Neural progenitor cell (in vitro differentiated cells): ENCODE results near the gene PON1. TPM values are rescaled to one million over a fixed set of nuclear protein-coding genes. Genes with fewer than 3 reads are reported as not detected.

Source experiments
- DNase-seq: peaks from one replicate; pipeline ENCODE4 v3.0.0-alpha.2; 2016; ENCODE audit warnings: low spot score
- H2AFZ ChIP-seq: fragments of 200-600 bp; sonication (generic); replicated peaks from 2 replicates; pipeline ENCODE4 v1.6.1; 2016; ENCODE audit warnings: antibody characterized with exemption
- H3F3A ChIP-seq: fragments of 200-600 bp; sonication (generic); 2 replicates; pipeline ENCODE4 v1.6.1; 2016; ENCODE audit warnings: antibody characterized with exemption, low read depth
- H3K27ac ChIP-seq: fragments of 200-600 bp; sonication (generic); 2 replicates; pipeline ENCODE4 v1.5.1; 2016; ENCODE audit warnings: mild to moderate bottlenecking
- H3K27me3 ChIP-seq: fragments of 200-600 bp; sonication (generic); 2 replicates; pipeline ENCODE4 v1.6.1; 2016; ENCODE audit warnings: mild to moderate bottlenecking, moderate library complexity
- H3K36me3 ChIP-seq: fragments of 200-600 bp; sonication (generic); 2 replicates; pipeline ENCODE4 v1.5.1; 2016
- H3K4me1 ChIP-seq: fragments of 200-600 bp; sonication (generic); 2 replicates; pipeline ENCODE4 v1.6.1; 2016; ENCODE audit warnings: mixed run types
- H3K4me2 ChIP-seq: fragments of 200-600 bp; sonication (generic); 2 replicates; pipeline ENCODE4 v1.6.1; 2016
- H3K4me3 ChIP-seq: fragments of 200-600 bp; sonication (generic); 2 replicates; pipeline ENCODE4 v1.5.1; 2016
- H3K79me2 ChIP-seq: fragments of 200-600 bp; sonication (generic); 2 replicates; pipeline ENCODE4 v1.6.1; 2016; ENCODE audit warnings: low read depth
- H3K9ac ChIP-seq: fragments of 200-600 bp; sonication (generic); 2 replicates; pipeline ENCODE4 v1.6.1; 2016
- H3K9me3 ChIP-seq: fragments of 200-600 bp; sonication (generic); 2 replicates; pipeline ENCODE4 v1.5.1; 2016; ENCODE audit warnings: low read depth
- H4K20me1 ChIP-seq: fragments of 200-600 bp; sonication (generic); 2 replicates; pipeline ENCODE4 v1.6.1; 2016; ENCODE audit warnings: low read depth
- H3K27ac Mint-ChIP-seq: 3 replicates; pipeline ENCODE4 v1.8.0; 2021; ENCODE audit warnings: mixed read lengths
- H3K27me3 Mint-ChIP-seq: 2 replicates; pipeline ENCODE4 v1.8.0; 2022; ENCODE audit warnings: low read depth, mild to moderate bottlenecking, inconsistent platforms, moderate library complexity, mixed read lengths; ENCODE audit not compliant: insufficient read depth
- H3K36me3 Mint-ChIP-seq: 3 replicates; pipeline ENCODE4 v1.8.0; 2021; ENCODE audit warnings: mixed read lengths
- H3K4me1 Mint-ChIP-seq: 3 replicates; pipeline ENCODE4 v1.8.0; 2021; ENCODE audit warnings: mixed read lengths
- H3K4me3 Mint-ChIP-seq: 3 replicates; pipeline ENCODE4 v1.8.0; 2021; ENCODE audit warnings: mild to moderate bottlenecking, moderate library complexity, mixed read lengths
- H3K9me3 Mint-ChIP-seq: 3 replicates; pipeline ENCODE4 v1.8.0; 2020; ENCODE audit warnings: mixed read lengths
- EZH2 ChIP-seq: fragments of 200-600 bp; sonication (generic); IDR thresholded peaks from 2 replicates; pipeline ENCODE4 v1.6.1; 2017; ENCODE audit warnings: antibody characterized with exemption, mild to moderate bottlenecking, moderate library complexity
- EZH2phosphoT487 ChIP-seq: fragments of 200-600 bp; sonication (generic); IDR thresholded peaks from 2 replicates; pipeline ENCODE4 v1.6.1; 2017; ENCODE audit warnings: antibody characterized with exemption
- total RNA-seq: library from RNA; depleted of rRNA; stranded (reverse); fragments of >200 nt; gene quantifications from 2 replicates; pipeline ENCODE4 v1.2.3, GENCODE V29; 2015; ENCODE audit warnings: low replicate concordance
- TF ChIP-seq, protein P1 (sequence below): fragments of 200-600 bp; sonication (generic); IDR thresholded peaks from 2 replicates; pipeline ENCODE4 v1.5.1; 2017; ENCODE audit warnings: antibody characterized with exemption, mild to moderate bottlenecking

The PON1 gene
- total RNA-seq, result 1.7 and 1.8 TPM in 2 replicates

DNA sequence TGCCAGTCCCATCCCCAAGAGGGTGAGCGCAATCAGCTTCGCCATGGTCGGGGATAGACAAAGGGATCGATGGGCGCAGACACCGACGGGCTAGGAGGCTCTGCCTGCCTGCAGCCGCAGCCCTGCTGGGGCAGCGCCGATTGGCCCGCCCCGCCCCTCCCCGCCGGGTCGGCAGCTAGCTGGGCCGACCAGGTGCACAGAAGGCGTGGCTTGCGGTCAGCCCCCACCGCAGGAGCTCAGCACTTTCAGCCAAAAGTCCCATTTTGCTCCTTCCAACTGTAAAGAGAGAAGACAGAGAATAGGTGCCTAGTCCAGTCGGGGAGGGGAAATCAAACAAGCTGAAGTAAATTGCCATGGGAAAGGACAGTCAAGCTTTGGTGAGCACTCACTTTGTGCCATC lies at the start of gene PON1:
PON1 (minus strand) TSS at position 102 of the 400 bp plus-strand sequence; CDS start at position 45, 57 bp downstream.
- Mint-ChIP-seq H3K27me3 (peaks cover 6% of the 10 kb centered on the region), H3K9me3 (no peaks in the 10 kb centered on the region), H3K36me3 (no peaks in the 10 kb centered on the region), H3K4me1 (peaks cover 2% of the 10 kb centered on the region), H3K27ac (no peak within 1 kb of the TSS), H3K4me3 (no peak within 1 kb of the TSS)
- DNase-seq, result peak; percentile 70
- Histone ChIP-seq H2AFZ (peak within 1 kb of the TSS; percentile 83), H4K20me1 (no peaks in the 10 kb centered on the region), H3K9ac (no peak within 1 kb of the TSS), H3K4me2 (peak within 1 kb of the TSS; percentile 71), H3K4me1 (peaks cover 4% of the 10 kb centered on the region), H3K27me3 (peaks cover 24% of the 10 kb centered on the region), H3K79me2 (no peaks in the 10 kb centered on the region), H3K27ac (no peak within 1 kb of the TSS), H3K4me3 (peak within 1 kb of the TSS; percentile 35), H3F3A (no peaks in the 10 kb centered on the region), H3K36me3 (no peaks in the 10 kb centered on the region), H3K9me3 (no peaks in the 10 kb centered on the region)
- TF ChIP-seq EZH2 (no peak), EZH2phosphoT487 (no peak)
- TF ChIP-seq, protein P1, sequence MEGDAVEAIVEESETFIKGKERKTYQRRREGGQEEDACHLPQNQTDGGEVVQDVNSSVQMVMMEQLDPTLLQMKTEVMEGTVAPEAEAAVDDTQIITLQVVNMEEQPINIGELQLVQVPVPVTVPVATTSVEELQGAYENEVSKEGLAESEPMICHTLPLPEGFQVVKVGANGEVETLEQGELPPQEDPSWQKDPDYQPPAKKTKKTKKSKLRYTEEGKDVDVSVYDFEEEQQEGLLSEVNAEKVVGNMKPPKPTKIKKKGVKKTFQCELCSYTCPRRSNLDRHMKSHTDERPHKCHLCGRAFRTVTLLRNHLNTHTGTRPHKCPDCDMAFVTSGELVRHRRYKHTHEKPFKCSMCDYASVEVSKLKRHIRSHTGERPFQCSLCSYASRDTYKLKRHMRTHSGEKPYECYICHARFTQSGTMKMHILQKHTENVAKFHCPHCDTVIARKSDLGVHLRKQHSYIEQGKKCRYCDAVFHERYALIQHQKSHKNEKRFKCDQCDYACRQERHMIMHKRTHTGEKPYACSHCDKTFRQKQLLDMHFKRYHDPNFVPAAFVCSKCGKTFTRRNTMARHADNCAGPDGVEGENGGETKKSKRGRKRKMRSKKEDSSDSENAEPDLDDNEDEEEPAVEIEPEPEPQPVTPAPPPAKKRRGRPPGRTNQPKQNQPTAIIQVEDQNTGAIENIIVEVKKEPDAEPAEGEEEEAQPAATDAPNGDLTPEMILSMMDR, result no peak

DNA sequence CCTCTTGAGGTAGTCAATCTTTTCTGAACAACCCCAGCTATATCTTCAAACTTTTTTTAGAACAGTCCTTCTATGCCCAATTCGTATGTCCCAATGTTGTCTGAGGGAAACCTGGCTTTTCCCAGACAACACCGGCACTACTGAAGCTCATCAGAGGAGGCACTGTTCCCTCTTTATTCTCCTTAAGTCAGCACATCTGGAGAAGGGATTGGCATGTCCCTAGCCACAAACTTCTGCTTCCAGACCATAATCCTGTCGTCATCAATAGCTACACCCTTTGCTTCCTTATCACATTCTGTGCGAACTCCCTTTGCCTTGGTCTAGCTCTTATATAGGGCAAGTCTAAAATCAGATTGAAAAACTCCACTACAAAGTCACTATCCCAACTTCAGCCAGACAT lies 49.0 kb upstream of the PON1 start:
- H3K27me3 Mint-ChIP-seq, result no peaks in the 10 kb centered on the region
- peaks cover 8% of the 10 kb centered on the region for H3K9me3 Mint-ChIP-seq
- no peak overlapping the region for H3K4me3 Mint-ChIP-seq
- Histone ChIP-seq H3K4me1 (no peaks in the 10 kb centered on the region), H3K27ac (no peak overlapping the region), H3K4me2 (no peak overlapping the region), H3K9me3 (no peaks in the 10 kb centered on the region), H3K27me3 (no peaks in the 10 kb centered on the region), H4K20me1 (no peaks in the 10 kb centered on the region), H2AFZ (no peak overlapping the region), H3K36me3 (no peaks in the 10 kb centered on the region), H3F3A (no peaks in the 10 kb centered on the region), H3K9ac (no peak overlapping the region), H3K4me3 (no peak overlapping the region), H3K79me2 (no peaks in the 10 kb centered on the region)
- DNase-seq, result no peak
- H3K36me3 Mint-ChIP-seq, result no peaks in the 10 kb centered on the region
- peaks cover 3% of the 10 kb centered on the region for H3K4me1 Mint-ChIP-seq
- TF ChIP-seq EZH2 (no peak), EZH2phosphoT487 (no peak)
- TF ChIP-seq, protein P1, result peak; percentile 11
- H3K27ac Mint-ChIP-seq, result no peak overlapping the region

DNA sequence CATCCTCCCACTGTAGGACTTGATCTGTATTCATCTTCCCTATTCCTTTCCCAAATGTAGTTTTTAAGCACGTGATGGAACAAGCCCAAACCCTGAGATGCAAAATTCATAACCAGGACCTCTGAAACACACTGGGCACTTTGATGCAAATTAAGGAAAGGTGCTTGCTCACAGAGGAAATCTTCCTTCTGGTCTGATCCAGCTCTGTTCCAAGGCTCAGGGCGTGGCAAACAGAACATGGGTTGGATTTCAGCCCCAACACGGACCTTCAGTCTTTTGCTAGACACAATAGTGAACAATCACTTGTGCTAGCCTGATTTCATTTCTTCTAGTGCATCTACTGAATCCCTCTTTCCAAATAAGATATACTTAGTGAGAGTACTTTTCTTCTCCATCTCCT lies 43.9 kb upstream of the PON1 start:
- DNase-seq, result no peak

More for the DNA sequence above, 43.9 kb upstream of the PON1 start:
- Histone ChIP-seq H3K4me2 (no peak overlapping the region), H3K9ac (no peak overlapping the region), H3K79me2 (no peaks in the 10 kb centered on the region), H3K9me3 (no peaks in the 10 kb centered on the region), H3K4me3 (no peak overlapping the region), H3F3A (no peaks in the 10 kb centered on the region), H3K4me1 (no peaks in the 10 kb centered on the region), H3K36me3 (no peaks in the 10 kb centered on the region), H3K27me3 (no peaks in the 10 kb centered on the region), H2AFZ (no peak overlapping the region), H4K20me1 (no peaks in the 10 kb centered on the region), H3K27ac (no peak overlapping the region)
- Mint-ChIP-seq H3K4me1 (no peaks in the 10 kb centered on the region), H3K4me3 (no peak overlapping the region), H3K27me3 (no peaks in the 10 kb centered on the region), H3K36me3 (no peaks in the 10 kb centered on the region), H3K9me3 (peaks cover 2% of the 10 kb centered on the region), H3K27ac (no peak overlapping the region)
- no peak for TF ChIP-seq EZH2phosphoT487
- no peak for TF ChIP-seq EZH2
- TF ChIP-seq, protein P1, result no peak
